Smooth muscle cell (in vitro differentiated cells): Measurements from ENCODE around the gene KIAA0753. TPM values are rescaled to one million over a fixed set of nuclear protein-coding genes. Genes with fewer than 3 reads are reported as not detected.

ENCODE experiments used
- DNase-seq: peaks from one replicate; lab custom pipeline; 2025; ENCODE audit not compliant: unreplicated experiment; lab: John Stamatoyannopoulos, UW
- H2AFZ ChIP-seq: fragments of 200-600 bp; sonication (generic); 2 replicates; pipeline ENCODE4 v1.6.0; 2016; ENCODE audit warnings: antibody characterized with exemption, low read depth, mild to moderate bottlenecking
- H3F3A ChIP-seq: fragments of 200-600 bp; sonication (generic); 2 replicates; pipeline ENCODE4 v1.6.0; 2017; ENCODE audit warnings: antibody characterized with exemption, low read depth
- H3K27ac ChIP-seq: fragments of 200-600 bp; sonication (generic); 2 replicates; pipeline ENCODE4 v1.5.1; 2016; ENCODE audit warnings: low read depth, mild to moderate bottlenecking
- H3K27me3 ChIP-seq: fragments of 200-600 bp; sonication (generic); 2 replicates; pipeline ENCODE4 v1.6.1; 2016; ENCODE audit warnings: low read depth, mild to moderate bottlenecking
- H3K36me3 ChIP-seq: fragments of 200-600 bp; sonication (generic); 2 replicates; pipeline ENCODE4 v1.5.1; 2016; ENCODE audit warnings: low read depth
- H3K4me1 ChIP-seq: fragments of 200-600 bp; sonication (generic); 2 replicates; pipeline ENCODE4 v1.5.1; 2016; ENCODE audit warnings: low read depth
- H3K4me2 ChIP-seq: fragments of 200-600 bp; sonication (generic); 2 replicates; pipeline ENCODE4 v1.6.0; 2016; ENCODE audit warnings: mild to moderate bottlenecking
- H3K4me3 ChIP-seq: fragments of 200-600 bp; sonication (generic); 2 replicates; pipeline ENCODE4 v1.5.1; 2016; ENCODE audit warnings: mild to moderate bottlenecking
- H3K79me2 ChIP-seq: fragments of 200-600 bp; sonication (generic); 2 replicates; pipeline ENCODE4 v1.6.0; 2016; ENCODE audit warnings: low read depth, mild to moderate bottlenecking
- H3K9ac ChIP-seq: fragments of 200-600 bp; sonication (generic); 2 replicates; pipeline ENCODE4 v1.6.0; 2016; ENCODE audit warnings: low read depth
- H3K9me3 ChIP-seq: fragments of 200-600 bp; sonication (generic); replicated peaks from 2 replicates; pipeline ENCODE4 v1.5.1; 2016; ENCODE audit warnings: low read depth
- H4K20me1 ChIP-seq: fragments of 200-600 bp; sonication (generic); 2 replicates; pipeline ENCODE4 v1.6.0; 2016; ENCODE audit warnings: low read depth
- CTCF ChIP-seq: fragments of 200-600 bp; sonication (generic); IDR thresholded peaks from 2 replicates; pipeline ENCODE4 v1.5.1; 2017; ENCODE audit warnings: borderline replicate concordance, mild to moderate bottlenecking, antibody characterized with exemption; ENCODE audit not compliant: insufficient read depth, poor library complexity, severe bottlenecking
- WGBS: methylation state at CpG from one replicate; pipeline ENCODE4 v1.1.7; 2016; ENCODE audit warnings: low lambda C conversion rate; 5-methylcytosine and 5-hydroxymethylcytosine counted together
- polyA plus RNA-seq: library from polyadenylated mRNA; unstranded; fragments of >200 nt; fragmentation: Nextera tagmentation; extraction: Ambion mirVana; gene quantifications from 2 replicates; pipeline ENCODE4 v1.2.1, GENCODE V29; 2016
- total RNA-seq: library from RNA; depleted of rRNA; stranded (reverse); fragments of >200 nt; gene quantifications from 2 replicates; pipeline ENCODE4 v1.2.3, GENCODE V29; 2014

KIAA0753 gene
- total and polyA plus RNA-seq, 2 experiments from 2014 or later, result 4.9 to 15.0 TPM

- Histone ChIP-seq H3K4me3 (no peak overlapping the region), H3K9me3 (peaks cover 17% of the 10 kb centered on the region), H3K4me2 (no peak overlapping the region), H3K9ac (no peak overlapping the region), H3K4me1 (no peaks in the 10 kb centered on the region), H3K27me3 (no peaks in the 10 kb centered on the region), H3K79me2 (no peaks in the 10 kb centered on the region), H3K36me3 (peaks cover 61% of the 10 kb centered on the region), H4K20me1 (peaks cover 2% of the 10 kb centered on the region), H2AFZ (no peak overlapping the region), H3K27ac (no peak overlapping the region), H3F3A (no peaks in the 10 kb centered on the region)
- 98% methylated on average over 4 of the region's 4 CpGs for WGBS
- DNase-seq, result no peak
- no peak for TF ChIP-seq CTCF
Measured at GRCh38 chr17:6587310-6587709, 53.2 kb downstream of the KIAA0753 start.

- Histone ChIP-seq H2AFZ (no peak overlapping the region), H3K9ac (no peak overlapping the region), H4K20me1 (no peaks in the 10 kb centered on the region), H3K79me2 (no peaks in the 10 kb centered on the region), H3K4me2 (no peak overlapping the region), H3F3A (no peaks in the 10 kb centered on the region), H3K27ac (no peak overlapping the region), H3K4me3 (no peak overlapping the region), H3K27me3 (no peaks in the 10 kb centered on the region), H3K9me3 (peaks cover 17% of the 10 kb centered on the region), H3K4me1 (no peaks in the 10 kb centered on the region), H3K36me3 (peaks cover 53% of the 10 kb centered on the region)
- no peak for DNase-seq
- TF ChIP-seq CTCF, result no peak
- 100% methylated on average over 4 of the region's 4 CpGs for WGBS
Measured at GRCh38 chr17:6583411-6583810, 57.1 kb downstream of the KIAA0753 start.

GRCh38 chr17:6580625-6581024 lies 59.9 kb downstream of the KIAA0753 start:
- H4K20me1 ChIP-seq, result no peaks in the 10 kb centered on the region
- peaks cover 2% of the 10 kb centered on the region for H3K4me1 ChIP-seq
- H3K4me3 ChIP-seq, result no peak overlapping the region
- no peak overlapping the region for H2AFZ ChIP-seq
- peaks cover 2% of the 10 kb centered on the region for H3K9me3 ChIP-seq
- H3K79me2 ChIP-seq, result no peaks in the 10 kb centered on the region
- WGBS, result 98% methylated on average over 9 of the region's 9 CpGs
- H3F3A ChIP-seq, result no peaks in the 10 kb centered on the region
- no peak for TF ChIP-seq CTCF
- H3K36me3 ChIP-seq, result peaks cover 44% of the 10 kb centered on the region
- no peak overlapping the region for H3K9ac ChIP-seq
- H3K27me3 ChIP-seq, result no peaks in the 10 kb centered on the region
- no peak overlapping the region for H3K27ac ChIP-seq
- no peak for DNase-seq
- H3K4me2 ChIP-seq, result no peak overlapping the region

- Histone ChIP-seq H3K79me2 (no peaks in the 10 kb centered on the region), H2AFZ (no peak overlapping the region), H3K9me3 (no peaks in the 10 kb centered on the region), H3K36me3 (peaks cover 23% of the 10 kb centered on the region), H3K4me2 (no peak overlapping the region), H3K4me1 (peaks cover 12% of the 10 kb centered on the region), H3K9ac (no peak overlapping the region), H3K27ac (peak overlapping the region; percentile 19), H3K4me3 (no peak overlapping the region), H4K20me1 (peaks cover 7% of the 10 kb centered on the region), H3F3A (no peaks in the 10 kb centered on the region), H3K27me3 (no peaks in the 10 kb centered on the region)
- TF ChIP-seq CTCF, result no peak
- no peak for DNase-seq
- 68% methylated on average over 6 of the region's 6 CpGs for WGBS
Measured at GRCh38 chr17:6578491-6578890, 62.0 kb downstream of the KIAA0753 start.
